Activated CD8-positive, alpha-beta memory T cell treated with anti-CD3 and anti-CD28 coated beads for 24 hours (primary cell): ENCODE measurements around the gene LITAF.
"Not testable (repeated sequence)": the region's sequence is repeated elsewhere in the genome, so short reads cannot be mapped to it uniquely, and the experiment has no call there.

ENCODE experiments used
- DNase-seq: peaks from one replicate; pipeline ENCODE4 v3.0.0-alpha.2; 2020

Gene LITAF

DNA sequence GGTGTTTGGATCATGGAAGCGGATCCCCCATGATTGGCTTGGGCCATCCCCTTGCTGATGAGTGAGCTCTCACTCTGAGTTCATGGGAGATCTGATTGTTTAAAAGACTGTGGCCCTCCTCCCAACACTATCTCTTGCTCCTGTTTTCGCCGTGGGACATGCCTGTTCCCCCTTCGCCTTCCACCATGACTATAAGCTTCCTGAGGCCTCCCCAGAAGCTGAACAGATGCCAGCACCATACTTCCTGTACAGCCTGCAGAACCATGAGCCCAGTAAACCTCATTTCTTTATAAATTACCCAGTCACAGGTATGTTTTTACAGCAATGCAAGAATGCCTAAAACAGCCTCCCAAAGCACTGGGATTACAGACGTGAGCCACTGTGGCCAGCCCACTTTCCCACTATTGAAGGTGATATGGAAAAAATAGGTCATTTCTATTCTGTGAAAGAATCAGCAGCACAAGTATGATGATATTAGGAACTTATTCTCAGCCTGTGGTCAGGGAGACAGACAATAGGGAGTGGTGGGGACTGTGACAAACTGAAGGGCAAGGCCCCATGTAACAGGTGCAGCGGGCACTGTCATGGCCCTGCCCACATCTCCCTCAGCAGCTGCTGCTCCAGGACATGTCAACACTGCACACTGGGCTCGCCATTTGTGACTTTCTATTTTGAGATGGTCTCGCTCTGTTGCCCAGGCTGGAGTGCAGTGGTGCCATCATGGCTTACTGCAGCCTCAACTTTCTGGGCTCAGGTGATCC, 33.7 kb upstream of the LITAF start:
- DNase-seq: no peak

DNA sequence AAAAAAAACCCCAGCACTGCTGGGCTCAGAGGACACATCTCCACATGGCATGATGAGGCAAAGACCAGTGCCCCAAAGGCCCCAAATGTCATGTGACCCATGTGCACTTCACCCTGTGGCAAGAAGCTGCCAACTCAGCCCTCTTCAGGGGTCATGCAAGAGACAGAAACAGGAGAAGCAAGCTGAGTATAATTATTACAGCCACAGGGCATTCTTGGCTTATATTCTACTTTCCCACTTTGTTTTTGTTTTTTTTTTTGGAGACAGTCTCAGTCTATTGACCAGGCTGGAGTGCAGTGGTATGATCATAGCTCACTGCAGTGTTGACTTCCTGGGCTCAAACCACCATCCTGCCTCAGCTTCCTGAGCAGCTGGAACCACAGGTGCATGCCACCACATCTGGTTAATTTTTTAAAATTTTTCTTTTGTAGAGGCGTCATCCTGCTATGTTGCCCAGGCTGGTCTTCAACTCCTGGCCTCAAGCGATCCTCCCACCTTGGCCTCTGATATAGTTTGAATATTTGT, 32.7 kb upstream of the LITAF start:
- no peak for DNase-seq

DNA sequence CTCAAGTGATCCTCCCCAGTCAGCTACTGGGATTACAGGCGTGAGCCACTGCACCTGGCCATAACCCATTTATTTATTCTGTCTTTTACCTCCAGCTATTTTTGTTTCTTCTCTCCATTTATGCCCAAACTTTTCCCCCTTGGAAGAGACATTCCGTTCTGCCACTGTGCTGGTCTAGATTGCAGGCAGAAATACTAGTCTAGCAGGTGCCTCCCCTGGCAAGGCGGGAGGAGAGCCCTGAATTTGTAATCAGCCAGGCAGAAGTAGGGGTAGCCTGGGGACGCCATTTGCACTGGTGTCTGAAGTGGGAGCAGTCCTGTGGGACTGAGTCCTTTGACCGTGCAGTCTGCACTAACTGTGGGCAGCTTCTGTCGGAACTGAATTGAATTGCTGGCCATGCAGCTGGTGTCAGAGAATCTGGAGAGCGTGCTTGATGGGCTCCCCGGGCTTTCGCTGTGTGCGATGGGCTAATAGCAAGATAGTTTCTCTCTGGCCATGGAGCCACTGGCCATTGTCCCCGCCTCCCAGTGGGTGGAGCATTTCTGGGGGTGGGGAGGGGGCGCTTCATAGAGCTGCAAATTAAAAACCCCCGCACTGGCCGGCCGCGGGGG, 31.5 kb upstream of the LITAF start:
- DNase-seq: no peak

DNA sequence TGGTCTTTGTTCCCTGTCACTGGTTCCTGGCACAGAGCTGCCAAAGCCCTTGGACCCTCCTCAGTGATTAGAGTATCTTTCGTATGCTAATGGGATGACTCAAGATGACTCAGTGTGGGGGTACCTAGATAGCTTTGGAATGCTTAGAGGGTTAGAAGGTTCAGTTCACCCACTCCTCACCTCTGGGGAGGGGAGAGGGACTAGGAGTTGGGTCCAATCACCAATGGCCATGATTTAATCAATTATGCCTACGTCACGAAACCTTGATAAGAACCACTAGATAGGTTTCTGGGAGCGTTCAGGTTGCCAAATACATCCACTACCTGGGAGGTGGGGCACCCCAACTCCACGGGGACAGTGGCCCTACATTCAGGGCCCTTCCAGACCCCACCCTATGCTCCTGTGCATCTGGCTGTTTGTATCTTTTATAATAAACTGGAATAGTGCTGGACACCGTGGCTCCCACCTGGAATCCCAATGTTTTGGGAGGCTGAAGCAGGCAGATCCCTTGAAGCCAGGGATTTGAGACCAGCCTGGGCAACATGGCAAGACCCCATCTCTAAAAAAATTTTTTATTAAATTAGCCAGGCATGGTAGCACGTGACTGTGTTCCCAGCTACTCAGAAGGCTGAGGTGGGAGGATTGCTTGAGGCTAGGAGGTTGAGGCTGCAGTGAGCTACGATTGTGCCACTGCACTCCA, 29.2 kb upstream of the LITAF start:
- no peak for DNase-seq

DNA sequence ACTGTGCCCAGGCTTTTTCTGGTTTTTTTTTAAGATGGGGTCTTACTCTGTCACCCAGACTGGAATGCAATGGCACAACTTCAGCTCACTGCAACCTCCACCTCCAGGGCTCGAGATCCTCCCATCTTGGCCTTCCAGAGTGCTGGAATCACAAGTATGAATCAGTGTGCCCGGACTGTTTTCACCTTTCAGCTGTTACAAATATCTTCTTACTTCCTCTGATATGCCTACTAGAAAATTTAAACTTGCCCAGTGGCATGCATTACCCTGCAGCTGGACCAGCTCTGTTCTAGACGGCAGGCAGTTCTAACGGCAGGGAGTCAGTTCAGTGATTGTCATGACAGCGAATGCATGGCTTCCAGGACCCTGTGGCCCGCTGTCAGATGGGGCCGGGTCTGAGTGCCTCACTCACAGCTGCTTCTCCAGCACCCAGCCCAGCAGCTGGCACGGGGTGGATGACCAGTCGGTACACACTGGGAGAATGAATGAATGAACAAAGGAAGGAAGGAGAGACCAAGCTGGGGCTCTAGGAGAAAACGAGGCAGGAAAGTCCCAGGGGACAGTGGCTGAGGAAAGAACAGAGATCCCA, 28.0 kb upstream of the LITAF start:
- DNase-seq: no peak

DNA sequence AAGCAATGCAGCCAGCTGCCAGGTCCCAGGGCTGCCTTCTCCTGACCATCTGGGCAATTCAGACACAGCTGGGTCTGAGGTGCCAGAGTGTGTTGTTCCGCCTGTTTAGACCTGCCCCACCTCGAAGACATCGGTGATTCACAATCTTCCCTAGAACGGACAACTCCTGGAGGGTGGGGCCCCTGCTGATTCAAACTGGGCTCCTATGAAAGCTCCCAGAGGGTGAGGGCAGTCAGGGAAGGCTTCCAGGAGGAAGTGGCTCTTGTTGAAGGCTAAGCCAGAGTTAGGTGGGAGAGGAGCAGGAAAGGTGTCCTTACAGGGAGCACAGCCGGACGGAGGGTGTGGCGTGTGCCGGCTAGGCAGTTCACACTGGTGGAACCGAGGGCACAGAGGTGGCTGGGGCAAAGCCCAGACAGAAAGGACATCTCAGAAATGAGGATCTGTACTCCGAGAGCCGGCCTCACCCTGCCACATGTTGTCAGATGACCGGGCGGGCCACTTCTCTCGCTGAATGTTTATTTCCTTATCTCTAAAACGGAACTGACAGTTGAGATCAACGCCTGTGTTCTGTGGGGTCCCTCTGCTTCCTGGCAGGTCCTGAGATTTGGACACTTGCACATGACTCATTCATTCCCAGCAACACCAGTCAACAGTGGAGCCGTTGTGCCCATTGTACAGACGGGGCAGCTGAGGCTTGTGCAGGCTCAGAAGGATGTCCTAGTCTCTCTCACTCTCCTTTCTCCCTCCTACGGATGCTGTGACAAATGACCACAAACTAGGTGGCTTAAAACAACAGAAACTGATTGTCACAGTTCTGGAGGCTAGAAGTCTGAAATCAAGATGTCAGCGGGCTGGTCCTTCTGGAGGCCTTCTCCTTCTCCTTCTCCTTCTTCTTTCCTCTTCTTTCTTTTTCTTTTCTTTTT, 26.9 kb upstream of the LITAF start:
- no peak for DNase-seq

DNA sequence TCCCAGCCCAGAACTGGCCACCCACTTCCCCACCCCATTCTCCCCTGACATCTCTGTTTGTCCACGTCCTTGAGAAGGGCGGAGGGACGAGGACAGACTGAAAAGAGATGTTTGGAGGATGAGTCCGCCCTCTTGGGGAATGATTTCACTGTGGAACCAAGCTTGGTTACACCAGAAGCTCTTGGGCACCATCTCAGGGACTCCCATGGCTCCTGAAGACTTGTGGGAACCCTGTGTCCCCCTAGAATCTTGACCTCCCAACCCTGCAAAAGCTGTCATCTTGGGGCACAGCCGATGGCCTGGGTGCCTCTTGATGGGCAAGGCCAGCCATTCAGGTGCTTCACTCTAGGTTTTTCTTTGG, 25.9 kb upstream of the LITAF start:
- no peak for DNase-seq

DNA sequence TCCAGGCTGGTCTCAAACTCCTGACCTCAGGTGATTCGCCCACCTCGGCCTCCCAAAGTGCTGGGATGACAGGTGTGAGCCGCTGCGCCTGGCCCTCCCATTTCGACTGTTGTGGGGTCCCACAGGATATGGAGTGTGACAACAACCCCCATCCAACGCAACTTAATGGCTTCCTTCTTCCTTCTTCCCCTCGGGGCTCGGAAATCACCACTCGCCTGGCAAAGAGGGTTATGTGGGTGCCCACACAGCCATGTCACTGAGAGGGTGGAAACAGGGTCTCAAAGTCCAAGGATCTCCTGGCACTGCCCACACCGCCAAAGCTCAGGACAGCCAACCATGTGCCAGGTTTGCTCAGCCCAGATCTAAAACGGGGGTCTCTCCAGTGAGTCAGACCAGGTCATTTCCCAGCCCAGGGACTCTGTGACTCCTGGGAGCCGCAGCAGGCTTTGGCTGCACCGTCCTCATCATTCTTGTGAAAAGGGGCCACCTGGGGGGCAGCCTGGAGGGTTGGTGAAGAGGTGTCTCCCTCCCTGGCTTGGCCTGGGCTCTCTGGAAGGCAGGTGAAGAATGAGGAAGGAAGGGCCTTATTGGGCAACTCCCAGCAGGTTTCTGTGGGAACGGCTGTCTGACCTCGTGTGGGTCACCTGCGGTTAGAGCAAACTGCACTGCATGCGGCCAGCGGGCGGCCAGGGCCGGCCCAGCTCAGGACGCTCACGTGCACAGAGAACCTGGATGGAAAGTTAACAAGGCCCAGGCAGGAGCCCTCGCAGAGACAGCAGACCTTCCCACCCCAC, 25.3 kb upstream of the LITAF start:
- DNase-seq: no peak

DNA sequence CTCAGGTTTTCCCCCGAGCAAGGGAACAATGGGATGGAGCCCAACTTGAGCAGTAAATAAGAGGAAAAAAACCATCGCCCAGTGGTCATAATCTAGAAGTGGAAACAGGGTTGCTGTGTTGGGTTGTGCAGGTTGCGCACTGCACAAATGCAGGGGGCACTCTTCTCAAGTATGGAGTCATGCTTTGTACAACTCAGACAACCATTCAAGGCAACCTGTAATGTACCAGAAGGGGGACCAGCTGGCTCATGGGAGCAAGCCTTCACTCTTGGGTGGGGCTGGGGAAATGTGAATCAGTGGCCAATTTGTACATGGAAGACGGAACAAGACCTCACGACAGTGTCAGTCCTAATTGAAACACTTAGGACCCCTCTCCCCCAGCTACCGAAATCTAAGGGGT, 23.9 kb upstream of the LITAF start:
- no peak for DNase-seq

DNA sequence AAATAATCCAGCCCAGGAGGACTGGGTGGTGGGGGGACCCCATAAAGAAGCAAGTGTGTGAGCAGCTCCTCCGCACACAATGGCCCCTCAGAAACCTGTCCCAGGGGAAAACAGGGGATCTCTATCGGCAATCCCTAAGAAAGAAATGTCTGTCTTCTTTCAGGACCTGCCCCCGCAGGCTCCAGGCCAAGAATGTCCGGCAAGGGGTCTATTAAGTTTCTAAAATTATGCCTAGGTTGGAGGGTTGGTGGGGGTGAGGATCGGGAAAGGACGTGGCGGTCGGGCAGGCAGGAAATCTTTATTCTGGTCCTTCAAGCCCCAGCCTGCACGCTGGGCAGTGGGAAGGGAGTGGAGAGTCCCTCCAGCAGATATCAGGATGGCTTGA, 23.4 kb upstream of the LITAF start:
- no peak for DNase-seq

DNA sequence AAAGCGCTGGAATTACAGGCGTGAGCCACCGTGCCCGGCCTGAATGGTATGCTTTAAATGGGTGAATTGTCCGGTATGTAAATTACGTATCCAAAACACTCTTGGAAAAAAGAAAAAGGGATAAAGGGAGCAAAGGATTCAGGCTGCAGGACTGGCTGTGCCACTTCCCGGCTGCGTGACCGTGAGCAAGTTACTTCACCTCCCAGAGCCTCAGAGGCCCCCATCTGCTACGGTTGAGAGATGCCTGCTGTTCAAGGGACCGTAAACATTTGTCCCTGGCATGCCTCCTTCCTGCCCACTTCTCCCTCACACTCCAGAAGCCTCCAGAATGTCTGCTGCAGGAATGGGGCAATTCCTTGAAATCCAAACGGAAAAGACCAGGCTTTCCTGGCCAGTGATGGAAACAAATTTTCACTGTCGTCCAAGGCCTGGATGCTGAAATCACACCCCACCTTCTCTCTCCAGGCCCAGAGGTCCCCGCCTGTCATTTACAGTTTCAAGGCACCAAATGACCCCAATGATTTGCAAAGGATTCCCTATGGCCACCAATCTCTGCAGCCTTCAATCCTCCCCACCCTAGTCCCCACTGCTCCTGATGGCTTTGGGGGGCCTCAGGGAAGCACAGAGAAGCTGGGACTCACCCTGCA, 22.9 kb upstream of the LITAF start:
- DNase-seq: no peak

DNA sequence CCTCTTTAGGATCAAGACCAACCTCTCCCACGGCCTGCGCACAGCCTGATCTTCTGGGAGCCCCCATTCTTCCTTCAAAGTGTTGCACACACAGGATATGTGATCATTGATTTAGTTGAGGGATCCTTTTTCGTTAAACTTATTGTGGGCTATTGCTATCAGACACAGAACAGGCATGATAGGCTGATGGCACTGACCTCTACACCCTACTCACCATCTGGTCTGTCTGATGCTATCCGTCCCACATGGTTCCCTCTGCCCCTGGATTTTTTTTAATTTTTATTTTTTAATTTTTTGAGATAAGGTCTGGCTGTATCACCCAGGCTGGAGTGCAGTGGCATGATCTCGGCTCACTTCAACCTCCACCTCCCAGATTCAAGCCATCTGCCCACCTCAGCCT, 19.2 kb upstream of the LITAF start:
- DNase-seq: no peak

DNA sequence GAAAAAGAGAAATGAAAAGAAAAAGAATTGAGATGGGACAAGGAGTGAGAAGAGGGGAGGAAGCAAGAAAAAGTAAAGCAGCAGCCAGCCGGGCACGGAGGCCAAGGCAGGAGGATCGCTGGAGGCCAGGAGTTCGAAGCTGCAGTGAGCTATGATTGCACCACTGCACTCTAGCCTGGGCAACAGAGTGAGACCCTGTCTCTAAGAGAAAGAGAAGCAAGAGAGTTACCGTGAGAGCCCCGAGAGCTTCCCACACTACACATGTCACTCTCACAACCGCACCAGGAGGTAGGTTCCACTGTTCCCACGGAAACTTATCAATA, 18.8 kb upstream of the LITAF start:
- DNase-seq: no peak

DNA sequence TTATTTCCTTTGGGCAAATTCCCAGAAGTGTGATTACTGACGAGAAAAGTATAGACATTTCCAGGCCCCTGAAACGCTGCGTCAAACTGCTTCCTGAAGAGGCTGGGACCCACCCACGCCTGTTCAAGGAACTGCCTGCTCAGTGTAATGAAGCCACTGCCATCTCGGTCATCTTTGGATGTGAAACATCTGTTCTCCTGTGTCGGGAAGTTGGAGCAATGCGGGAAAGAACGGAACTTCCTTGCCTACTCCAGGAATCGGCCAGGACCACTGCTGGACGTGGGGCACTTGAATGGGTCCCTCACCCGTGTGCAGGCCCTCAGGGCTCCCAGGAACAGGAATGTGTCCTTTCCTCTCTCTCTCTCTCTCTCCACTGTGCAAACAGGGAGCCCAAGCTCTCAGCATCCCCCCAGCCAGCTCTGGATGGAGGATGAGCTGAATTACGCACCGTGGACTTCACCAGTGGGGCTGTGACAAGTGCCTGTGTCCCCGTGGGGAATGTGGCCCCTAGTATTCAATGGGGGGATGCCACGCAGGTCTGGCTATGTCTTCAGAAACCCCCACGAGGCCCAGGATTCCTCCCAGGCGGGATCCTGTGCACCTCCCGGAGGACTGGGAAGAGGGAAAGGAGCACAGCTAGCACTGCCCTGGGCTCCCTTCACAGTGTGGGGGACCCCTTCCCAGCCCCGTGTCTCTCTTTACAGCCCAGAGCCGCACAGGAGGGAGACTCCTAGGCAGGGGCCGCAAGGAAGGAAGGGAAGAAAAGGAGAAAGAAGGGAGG, 18.3 kb upstream of the LITAF start:
- no peak for DNase-seq

DNA sequence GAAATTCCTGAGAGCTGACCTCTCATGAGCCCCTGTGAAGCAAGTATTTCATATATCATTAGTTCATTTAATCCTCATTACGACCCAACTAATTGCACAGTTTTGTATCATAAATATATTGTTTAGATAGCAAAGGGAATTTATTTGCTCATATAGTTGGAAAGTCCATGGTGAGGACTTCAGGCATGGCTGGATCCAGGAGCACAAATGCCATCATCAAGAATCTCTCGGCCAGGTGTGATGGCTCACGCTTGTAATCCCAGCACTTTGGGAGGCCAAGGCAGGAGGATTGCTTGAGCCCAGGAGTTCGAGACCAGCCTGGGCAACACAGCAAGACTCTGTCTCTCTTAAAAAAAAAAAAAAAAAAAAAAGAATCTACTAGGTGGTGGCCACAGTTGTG, 17.6 kb upstream of the LITAF start:
- not testable (repeated sequence) for DNase-seq

DNA sequence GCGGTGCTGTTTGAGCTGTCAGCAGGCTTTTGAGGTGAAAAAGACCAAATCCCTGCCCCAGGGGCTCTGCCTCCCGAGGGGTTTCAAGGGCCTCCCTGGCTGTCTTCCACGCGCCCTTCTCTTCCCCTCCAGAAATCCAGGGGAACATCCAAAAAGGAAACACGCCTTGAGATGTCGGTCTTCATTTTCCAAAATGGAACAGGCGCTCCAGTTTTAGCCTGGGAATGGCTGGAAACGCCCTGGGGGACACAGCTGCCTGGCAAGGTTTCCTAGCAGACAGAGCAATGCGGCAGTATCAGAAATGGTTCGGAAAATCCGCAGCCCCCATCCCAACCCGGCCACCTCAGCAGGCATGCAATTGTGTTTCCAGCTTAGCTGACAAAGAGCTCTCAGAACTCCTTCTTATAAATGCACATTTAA, 16.6 kb upstream of the LITAF start:
- DNase-seq: no peak

DNA sequence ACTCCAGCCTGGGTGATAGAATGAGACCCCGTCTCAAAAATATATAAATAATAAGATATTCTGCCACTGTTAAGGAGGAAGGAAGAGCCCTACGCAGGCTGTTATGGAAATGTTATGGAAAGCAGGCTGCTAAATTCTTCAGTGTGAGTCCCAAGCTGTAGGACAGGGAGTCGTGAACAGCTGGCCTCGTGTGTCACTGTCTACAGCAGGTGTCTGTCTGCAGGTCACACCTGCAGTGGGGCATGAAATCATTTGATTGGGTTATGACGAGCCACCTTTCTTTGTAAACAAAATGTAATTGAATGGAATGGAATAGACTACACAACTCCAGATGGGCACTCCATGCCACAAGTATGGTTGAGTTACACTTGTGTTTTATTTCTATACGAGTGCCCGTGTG, 15.6 kb upstream of the LITAF start:
- DNase-seq: no peak

DNA sequence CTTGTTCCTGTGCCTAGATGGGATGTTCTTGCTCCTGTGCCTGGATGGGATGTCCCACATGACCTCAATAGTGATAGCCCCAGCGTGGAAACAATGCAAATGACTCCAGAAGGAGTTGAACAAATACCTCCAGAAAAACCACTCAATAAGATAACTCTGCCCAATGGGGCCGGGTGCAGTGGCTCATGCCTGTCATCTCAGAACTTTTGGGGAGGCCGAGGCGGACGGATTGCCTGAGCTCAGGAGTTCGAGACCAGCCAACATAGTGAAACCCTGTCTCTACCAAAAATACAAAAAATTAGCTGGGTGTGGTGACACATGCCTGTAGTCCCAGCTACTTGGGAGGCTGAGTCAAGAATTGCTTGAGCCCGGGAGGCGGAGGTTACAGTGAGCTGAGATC, 15.2 kb upstream of the LITAF start:
- DNase-seq: no peak

DNA sequence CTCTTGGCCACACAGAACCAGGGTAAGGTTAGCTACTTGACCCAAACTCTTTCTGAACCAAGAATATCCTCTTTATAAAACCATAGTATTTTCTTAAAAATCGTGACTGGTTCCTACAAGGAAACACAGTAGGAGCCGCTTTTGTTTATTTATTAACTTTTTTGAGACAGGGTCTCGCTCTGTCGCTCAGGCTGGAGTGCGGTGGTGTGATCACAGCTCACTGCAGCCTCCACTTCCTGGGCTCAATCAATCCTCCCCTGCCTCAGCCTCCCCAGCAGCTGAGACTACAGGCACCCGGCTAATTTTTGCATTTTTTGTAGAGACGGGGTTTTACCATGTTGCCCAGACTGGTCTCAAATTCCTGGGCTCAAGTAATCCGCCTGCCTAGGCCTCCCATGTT, 14.7 kb upstream of the LITAF start:
- DNase-seq: no peak

DNA sequence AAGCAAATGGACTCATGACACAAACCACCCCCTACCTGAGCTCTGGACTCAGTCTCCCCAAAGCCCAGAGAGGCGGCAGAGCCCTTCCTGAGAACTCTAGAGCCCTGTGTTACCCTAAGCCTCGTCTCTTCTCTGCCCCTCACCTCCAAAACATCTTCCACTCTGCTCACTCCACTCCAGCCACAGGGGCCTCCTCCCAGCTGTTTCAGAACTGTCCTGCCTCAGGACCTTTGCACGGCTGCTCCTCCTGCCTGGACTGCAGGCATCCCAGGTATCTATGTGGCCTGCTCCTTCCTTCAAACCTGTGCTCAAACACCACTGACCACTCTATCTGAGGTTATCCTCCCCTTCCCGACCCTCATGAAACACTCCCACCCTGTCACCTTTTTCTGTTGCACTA, 12.9 kb upstream of the LITAF start:
- no peak for DNase-seq
